ENCODE measurements around the gene RHBDD3. TPM values are rescaled to one million over a fixed set of nuclear protein-coding genes. Genes with fewer than 3 reads are reported as not detected.
"Not testable (repeated sequence)": the region's sequence is repeated elsewhere in the genome, so short reads cannot be mapped to it uniquely, and the experiment has no call there.

RHBDD3 gene
- total RNA-seq, 4 donors from 2014 or later: 14.4 to 43.5 (median 32.6) TPM

GRCh38 chr22:29251265-29251664 is 16.5 kb downstream of the RHBDD3 start:
- Histone ChIP-seq H3K27me3 (no peaks in the 10 kb centered on the region), H3K9me3 (no peaks in the 10 kb centered on the region), H3K4me1 (no peaks in the 10 kb centered on the region), H3K27ac (no peak overlapping the region), H3K36me3 (no peaks in the 10 kb centered on the region), H3K4me3 (no peak overlapping the region)
- 95 to 100% methylated on average over 5 of the region's 5 CpGs for WGBS, 2 donors
- DNase-seq (ENCODE audit: low spot score in 2 of 2): no peak
- TF ChIP-seq CTCF (IDR thresholded peaks at IDR 0.05) (no peak), EP300 (IDR thresholded peaks at IDR 0.05) (no peak), POLR2A (IDR thresholded peaks at IDR 0.05) (no peak)

GRCh38 chr22:29247891-29248290 is 19.9 kb downstream of the RHBDD3 start:
- not testable (repeated sequence) for H3K9me3 ChIP-seq; H3K36me3 ChIP-seq; H3K27ac ChIP-seq; DNase-seq (ENCODE audit: low spot score in 2 of 2); H3K4me3 ChIP-seq; H3K4me1 ChIP-seq; H3K27me3 ChIP-seq
- WGBS, 2 donors: 89 to 96% methylated on average over 10 of the region's 10 CpGs

- 42 to 55% methylated on average over 8 to 11 of the region's 11 CpGs for WGBS, 2 donors
- Histone ChIP-seq H3K4me1 (no peaks in the 10 kb centered on the region), H3K4me3 (no peak overlapping the region), H3K9me3 (peaks cover 0 to 23% (median 2%) of the 10 kb centered on the region in 4 donors), H3K27me3 (no peaks in the 10 kb centered on the region), H3K36me3 (peaks cover 0 to 3% (median 0%) of the 10 kb centered on the region in 3 donors), H3K27ac (no peak overlapping the region)
- DNase-seq (ENCODE audit: low spot score in 2 of 2): peak; percentile 58 to 74
- peak; percentile 90 to 98 (median 97) for TF ChIP-seq CTCF (IDR thresholded peaks at IDR 0.05)
- no peak for TF ChIP-seq EP300 (IDR thresholded peaks at IDR 0.05)
These were observed 22.0 kb downstream of the RHBDD3 start for GRCh38 chr22:29245626-29246385.

- peaks cover 0 to 3% (median 0%) of the 10 kb centered on the region in 3 donors for H3K36me3 ChIP-seq
- H3K27me3 ChIP-seq: no peaks in the 10 kb centered on the region
- no peak overlapping the region for H3K4me3 ChIP-seq
- H3K27ac ChIP-seq: no peak overlapping the region
- no peaks in the 10 kb centered on the region for H3K4me1 ChIP-seq
- TF ChIP-seq POLR2A (IDR thresholded peaks at IDR 0.05) (no peak), EP300 (IDR thresholded peaks at IDR 0.05) (no peak), CTCF (IDR thresholded peaks at IDR 0.05) (no peak)
- no peak for DNase-seq (ENCODE audit: low spot score in 2 of 2)
- peaks cover 0 to 29% (median 2%) of the 10 kb centered on the region in 4 donors for H3K9me3 ChIP-seq
- WGBS, 2 donors: 71 to 82% methylated on average over 6 to 7 of the region's 7 CpGs
These were observed 22.8 kb downstream of the RHBDD3 start for GRCh38 chr22:29244785-29245625.

- no peaks in the 10 kb centered on the region for H3K27me3 ChIP-seq
- DNase-seq (ENCODE audit: low spot score in 2 of 2): no peak
- TF ChIP-seq POLR2A (IDR thresholded peaks at IDR 0.05): no peak
- H3K9me3 ChIP-seq: peaks cover 0 to 37% (median 2%) of the 10 kb centered on the region in 4 donors
- H3K4me1 ChIP-seq: no peaks in the 10 kb centered on the region
- H3K36me3 ChIP-seq: peaks cover 0 to 3% (median 0%) of the 10 kb centered on the region in 3 donors
- H3K27ac ChIP-seq: no peak overlapping the region
- no peak overlapping the region for H3K4me3 ChIP-seq
- 87 to 90% methylated on average over 11 of the region's 11 CpGs for WGBS, 2 donors
These were observed 23.8 kb downstream of the RHBDD3 start for GRCh38 chr22:29243874-29244446.

GRCh38 chr22:29240481-29240880 is 27.3 kb downstream of the RHBDD3 start:
- H3K4me3 ChIP-seq; H3K36me3 ChIP-seq; H3K27me3 ChIP-seq; H3K4me1 ChIP-seq; DNase-seq (ENCODE audit: low spot score in 2 of 2); H3K27ac ChIP-seq: not testable (repeated sequence)
- peaks cover 0 to 37% (median 2%) of the 10 kb centered on the region in 4 donors for H3K9me3 ChIP-seq
- WGBS, 2 donors: 63 to 75% methylated on average over 9 of the region's 9 CpGs
